ENCODE measurements around the gene SYT15.

The SYT15 gene

GRCh38 chr10:46544989-46545791, 33.7 kb upstream of the SYT15 start:
- peak in 1 of 5 donors; percentile 6 for DNase-seq

GRCh38 chr10:46545861-46546590, 32.9 kb upstream of the SYT15 start:
- DNase-seq = peak in 1 of 5 donors; percentile 10

GRCh38 chr10:46546591-46547540, 32.1 kb upstream of the SYT15 start:
- DNase-seq = peak in 1 of 5 donors; percentile 8

- DNase-seq = no peak
These were observed 31.1 kb upstream of the SYT15 start for GRCh38 chr10:46547541-46548497.

GRCh38 chr10:46548498-46549090, 30.3 kb upstream of the SYT15 start:
- no peak for DNase-seq

- no peak for DNase-seq
These were observed 29.5 kb upstream of the SYT15 start for GRCh38 chr10:46549171-46550075.

- DNase-seq = no peak
These were observed 28.7 kb upstream of the SYT15 start for GRCh38 chr10:46550076-46550790.

GRCh38 chr10:46550795-46551700, 27.9 kb upstream of the SYT15 start:
- DNase-seq = no peak

- DNase-seq = no peak
These were observed 27.0 kb upstream of the SYT15 start for GRCh38 chr10:46551701-46552525.

GRCh38 chr10:46552526-46553237, 26.2 kb upstream of the SYT15 start:
- no peak for DNase-seq

GRCh38 chr10:46553238-46554049, 25.5 kb upstream of the SYT15 start:
- DNase-seq = no peak

- DNase-seq = no peak
These were observed 24.7 kb upstream of the SYT15 start for GRCh38 chr10:46554166-46554781.

- DNase-seq = no peak
These were observed 23.6 kb upstream of the SYT15 start for GRCh38 chr10:46555366-46555712.

GRCh38 chr10:46555713-46556514, 23.0 kb upstream of the SYT15 start:
- peak in 1 of 5 donors; percentile 21 for DNase-seq
